IMR-90 (cell line): ENCODE measurements around the gene LLPH. TPM values are rescaled to one million over a fixed set of nuclear protein-coding genes. Genes with fewer than 3 reads are reported as not detected.

ENCODE experiments used
- ATAC-seq: fragments of 200-7000 bp; cut with Tn5 transposase; 2 replicates; pipeline ENCODE4 v1.9.1; 2020; ENCODE audit warnings: low read depth, mild to moderate bottlenecking, moderate library complexity
- BruUV-seq: library from RNA; stranded (reverse); fragments of 400-500 nt; replicated peaks from 2 replicates; lab custom pipeline; 2021; lab: Mats Ljungman, UMichigan
- CTCF ChIA-PET: fragments of 300-600 bp; formaldehyde crosslinking; extraction: SDS; loops from one replicate; lab custom pipeline; 2021; ENCODE audit warnings: antibody characterized with exemption; lab: Yijun Ruan, JAX
- POLR2A ChIA-PET: fragments of 300-600 bp; sonication (Branson Sonifier 250); formaldehyde crosslinking; loops from one replicate; lab custom pipeline; 2022; ENCODE audit warnings: antibody characterized with exemption; ENCODE audit not compliant: unreplicated experiment; lab: Charles Lee
- DNase-seq: peaks from one replicate; pipeline ENCODE4 v3.0.0; 2013
- H2AFZ ChIP-seq: replicated peaks from 2 replicates; pipeline ENCODE3; 2013; ENCODE audit warnings: low read length, mild to moderate bottlenecking; ENCODE audit not compliant: poor library complexity
- H2AK5ac ChIP-seq: 2 replicates; pipeline ENCODE4 v1.6.1; 2013; ENCODE audit warnings: low read depth, low read length, inconsistent platforms
- H2AK9ac ChIP-seq: replicated peaks from 2 replicates; pipeline ENCODE3; 2013; ENCODE audit warnings: mild to moderate bottlenecking, low read depth, low read length, moderate library complexity; ENCODE audit not compliant: poor library complexity
- H2BK120ac ChIP-seq: 2 replicates; pipeline ENCODE4 v1.6.1; 2013; ENCODE audit warnings: low read depth, low read length, inconsistent platforms
- H2BK15ac ChIP-seq: 3 replicates; pipeline ENCODE4 v1.6.1; 2013; ENCODE audit warnings: low read depth, low read length, inconsistent platforms
- H2BK20ac ChIP-seq: 2 replicates; pipeline ENCODE4 v1.6.1; 2013; ENCODE audit warnings: low read depth, mild to moderate bottlenecking, inconsistent platforms, low read length, moderate library complexity
- H2BK5ac ChIP-seq: 2 replicates; pipeline ENCODE4 v1.6.1; 2013; ENCODE audit warnings: mild to moderate bottlenecking, low read depth, low read length, inconsistent platforms; ENCODE audit not compliant: poor library complexity, severe bottlenecking
- H3K14ac ChIP-seq: replicated peaks from 2 replicates; pipeline ENCODE4 v1.6.1; 2013; ENCODE audit warnings: low read depth, low read length, inconsistent platforms
- H3K18ac ChIP-seq: 2 replicates; pipeline ENCODE4 v1.6.1; 2013; ENCODE audit warnings: low read depth, low read length, control low read depth
- H3K23ac ChIP-seq: 2 replicates; pipeline ENCODE4 v1.6.1; 2013; ENCODE audit warnings: low read depth, low read length, inconsistent platforms
- H3K27ac ChIP-seq: 2 replicates; pipeline ENCODE4 v1.5.1; 2013; ENCODE audit warnings: mild to moderate bottlenecking, control low read depth, low read length; ENCODE audit not compliant: insufficient read depth
- H3K27me3 ChIP-seq: 2 replicates; pipeline ENCODE4 v1.6.1; 2013; ENCODE audit warnings: low read length; ENCODE audit not compliant: control insufficient read depth, insufficient read depth
- H3K36me3 ChIP-seq: 2 replicates; pipeline ENCODE4 v1.6.1; 2013; ENCODE audit warnings: low read length, mixed read lengths; ENCODE audit not compliant: control insufficient read depth, insufficient read depth
- H3K4ac ChIP-seq: 2 replicates; pipeline ENCODE4 v1.6.1; 2013; ENCODE audit warnings: low read depth, low read length, inconsistent platforms
- H3K4me1 ChIP-seq: 2 replicates; pipeline ENCODE4 v1.6.1; 2013; ENCODE audit warnings: low read length, mixed read lengths; ENCODE audit not compliant: control insufficient read depth, insufficient read depth
- H3K4me2 ChIP-seq: 2 replicates; pipeline ENCODE4 v1.6.1; 2013; ENCODE audit warnings: low read depth, mild to moderate bottlenecking, control low read depth, low read length, moderate library complexity
- H3K4me3 ChIP-seq: 2 replicates; pipeline ENCODE4 v1.5.1; 2013; ENCODE audit warnings: low read depth, mild to moderate bottlenecking, control low read depth, low read length, moderate library complexity; ENCODE audit not compliant: insufficient read depth
- H3K56ac ChIP-seq: 2 replicates; pipeline ENCODE4 v1.6.1; 2013; ENCODE audit warnings: low read length, inconsistent platforms; ENCODE audit not compliant: insufficient read depth; ENCODE audit errors: extremely low read depth
- H3K79me1 ChIP-seq, 2 experiments: 2 replicates each; pipeline ENCODE4 v1.6.1; 2013; ENCODE audit warnings: low read length in 2 of 2, inconsistent platforms in 1 of 2, low read depth in 1 of 2
- H3K9ac ChIP-seq: 2 replicates; pipeline ENCODE4 v1.6.1; 2013; ENCODE audit warnings: low read depth, low read length, control low read depth
- H3K9me1 ChIP-seq: 2 replicates; pipeline ENCODE4 v1.6.1; 2013; ENCODE audit warnings: low read length, inconsistent platforms; ENCODE audit not compliant: insufficient read depth
- H3K9me3 ChIP-seq: 2 replicates; pipeline ENCODE4 v1.6.1; 2013; ENCODE audit warnings: low read length; ENCODE audit not compliant: control insufficient read depth, insufficient read depth
- H4K20me1 ChIP-seq: 2 replicates; pipeline ENCODE4 v1.6.1; 2013; ENCODE audit warnings: low read length, inconsistent platforms; ENCODE audit not compliant: insufficient read depth
- H4K5ac ChIP-seq: 2 replicates; pipeline ENCODE4 v1.6.1; 2013; ENCODE audit warnings: mild to moderate bottlenecking, low read depth, low read length, control low read depth
- H4K8ac ChIP-seq, 2 experiments: 2 replicates each; pipeline ENCODE4 v1.6.1; 2013; ENCODE audit warnings: low read depth in 2 of 2, low read length in 2 of 2, control low read depth in 1 of 2, inconsistent platforms in 1 of 2
- H4K91ac ChIP-seq: 2 replicates; pipeline ENCODE4 v1.6.1; 2013; ENCODE audit warnings: low read depth, low read length, inconsistent platforms; ENCODE audit not compliant: insufficient read depth
- FOS ChIP-seq: fragments of 150-350 bp; IDR thresholded peaks from 2 replicates; pipeline ENCODE4 v1.6.1; 2016; ENCODE audit warnings: low read depth, low read length
- NFE2L2 ChIP-seq: fragments of 150-350 bp; IDR thresholded peaks from 2 replicates; pipeline ENCODE4 v1.6.1; 2016; ENCODE audit warnings: low read depth, mild to moderate bottlenecking, low read length
- SMC3 ChIP-seq: fragments of 150-350 bp; IDR thresholded peaks from 2 replicates; pipeline ENCODE4 v1.6.1; 2016; ENCODE audit warnings: low read depth, mild to moderate bottlenecking, antibody characterized with exemption, low read length, moderate library complexity
- WGBS, 2 experiments: methylation state at CpG; one replicate each; pipeline versions ENCODE4 v1.1.5 to v1.1.7; 2013; ENCODE audit warnings: missing lambda C conversion rate in 2 of 2; ENCODE audit not compliant: insufficient read length in 1 of 2; ENCODE audit errors: extremely low coverage in 2 of 2; 5-methylcytosine and 5-hydroxymethylcytosine counted together
- dilution Hi-C: fragments of 300-500 bp; cut with HindIII; formaldehyde crosslinking; loops from one replicate; pipeline ENCODE4 v1.14.3; 2018; ENCODE audit warnings: low sequenced_read_pairs; ENCODE audit not compliant: unreplicated experiment
- in situ Hi-C: fragments of 300-500 bp; cut with MboI; formaldehyde crosslinking; loops from 3 replicates; pipeline ENCODE4 v1.14.3; 2019; ENCODE audit warnings: low sequenced_read_pairs, inconsistent platforms, mixed read lengths
- intact Hi-C: fragments of 100-400 bp; cut with micrococcal nuclease; formaldehyde crosslinking; loops from 2 replicates; pipeline ENCODE4 v1.10.0; 2022
- polyA plus RNA-seq, 3 experiments: library from polyadenylated mRNA; depleted of rRNA; stranded (reverse); fragments of >200 nt; gene quantifications; 2 replicates each; pipeline ENCODE4 v1.2.3, GENCODE V29; 2012; ENCODE audit warnings: low replicate concordance in 1 of 3
- total RNA-seq: library from RNA; depleted of rRNA; stranded (reverse); fragments of >200 nt; gene quantifications from 2 replicates; pipeline ENCODE4 v1.2.3, GENCODE V29; 2012
- TF ChIP-seq, protein P1 (sequence below): conservative IDR thresholded peaks from 2 replicates; pipeline ENCODE4 v1.5.1; 2012; ENCODE audit warnings: mild to moderate bottlenecking, low read depth, low read length, improper control_type of control experiment

Gene LLPH
- total and polyA plus RNA-seq, 2 of the 4 experiments (the other 2 are of a cell fraction) = 2.7 to 17.0 TPM

DNA sequence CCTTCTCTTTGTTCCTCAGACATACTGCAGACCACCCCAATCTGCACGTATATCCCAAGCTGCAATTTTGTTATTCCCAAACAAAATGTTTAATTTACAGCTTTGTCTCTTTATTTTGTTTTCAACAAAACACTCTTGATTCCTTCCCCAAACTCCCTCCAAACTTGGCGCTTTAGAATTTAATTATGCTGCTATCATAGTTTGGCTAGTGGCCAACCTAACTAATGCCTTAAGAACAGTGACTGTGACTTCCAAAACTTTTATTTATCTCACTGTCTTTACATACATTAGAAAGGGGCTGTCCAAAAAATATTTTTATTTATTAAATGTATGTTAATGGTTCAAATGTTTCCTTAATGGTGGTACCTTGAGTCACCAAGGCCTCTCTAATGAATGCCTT, 32.2 kb upstream of the LLPH start:
- no peak overlapping the region for H2BK15ac ChIP-seq
- no peak overlapping the region for H2AFZ ChIP-seq
- peaks cover 3% of the 10 kb centered on the region; the same call in 1 of the 2 replicates for H4K20me1 ChIP-seq
- DNase-seq (no peak), ATAC-seq (no peak)
- no peak overlapping the region for H2AK5ac ChIP-seq
- H2BK5ac ChIP-seq = no peak overlapping the region
- no TSS peak for BruUV-seq
- no peak overlapping the region for H4K8ac ChIP-seq
- no peak overlapping the region for H3K4ac ChIP-seq
- TF ChIP-seq NFE2L2 = no peak
- TF ChIP-seq SMC3 = no peak
- TF ChIP-seq, protein P1, sequence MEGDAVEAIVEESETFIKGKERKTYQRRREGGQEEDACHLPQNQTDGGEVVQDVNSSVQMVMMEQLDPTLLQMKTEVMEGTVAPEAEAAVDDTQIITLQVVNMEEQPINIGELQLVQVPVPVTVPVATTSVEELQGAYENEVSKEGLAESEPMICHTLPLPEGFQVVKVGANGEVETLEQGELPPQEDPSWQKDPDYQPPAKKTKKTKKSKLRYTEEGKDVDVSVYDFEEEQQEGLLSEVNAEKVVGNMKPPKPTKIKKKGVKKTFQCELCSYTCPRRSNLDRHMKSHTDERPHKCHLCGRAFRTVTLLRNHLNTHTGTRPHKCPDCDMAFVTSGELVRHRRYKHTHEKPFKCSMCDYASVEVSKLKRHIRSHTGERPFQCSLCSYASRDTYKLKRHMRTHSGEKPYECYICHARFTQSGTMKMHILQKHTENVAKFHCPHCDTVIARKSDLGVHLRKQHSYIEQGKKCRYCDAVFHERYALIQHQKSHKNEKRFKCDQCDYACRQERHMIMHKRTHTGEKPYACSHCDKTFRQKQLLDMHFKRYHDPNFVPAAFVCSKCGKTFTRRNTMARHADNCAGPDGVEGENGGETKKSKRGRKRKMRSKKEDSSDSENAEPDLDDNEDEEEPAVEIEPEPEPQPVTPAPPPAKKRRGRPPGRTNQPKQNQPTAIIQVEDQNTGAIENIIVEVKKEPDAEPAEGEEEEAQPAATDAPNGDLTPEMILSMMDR = no peak
- TF ChIP-seq FOS = no peak
- H3K27me3 ChIP-seq = no peaks in the 10 kb centered on the region
- H3K4me1 ChIP-seq = no peaks in the 10 kb centered on the region; the same call in 1 of the 2 replicates
- no peak overlapping the region for H2AK9ac ChIP-seq
- no peak overlapping the region for H3K23ac ChIP-seq
- H3K4me2 ChIP-seq = no peak overlapping the region
- no peak overlapping the region for H3K27ac ChIP-seq
- POLR2A ChIA-PET = no interaction called here
- intact Hi-C loops = no loop called here
- H3K79me1 ChIP-seq = peaks cover 38 to 53% of the 10 kb centered on the region in 2 experiments
- H3K18ac ChIP-seq = no peak overlapping the region
- H3K9me1 ChIP-seq = no peaks in the 10 kb centered on the region
- H4K91ac ChIP-seq = no peak overlapping the region
- H3K9me3 ChIP-seq = peaks cover 2% of the 10 kb centered on the region; the same call in 1 of the 2 replicates
- in situ Hi-C loops = loop anchor here (25.0 kb wide), 1 partner anchor 250 kb away; no protein-coding TSS in a partner anchor
- H2BK120ac ChIP-seq = no peak overlapping the region
- no peak overlapping the region for H3K14ac ChIP-seq
- H3K56ac ChIP-seq = no peak overlapping the region
- H3K4me3 ChIP-seq = no peak overlapping the region
- no peak overlapping the region for H2BK20ac ChIP-seq
- no peak overlapping the region for H3K9ac ChIP-seq
- no CpG with 5 or more reads among the region's 2 CpGs for WGBS, 2 experiments
- H4K5ac ChIP-seq = no peak overlapping the region
- CTCF ChIA-PET = interaction anchor here (1.8 kb wide), 1 partner anchor 17 kb away, joined by 4 read pairs; no protein-coding TSS in a partner anchor
- H3K36me3 ChIP-seq = peaks cover 3% of the 10 kb centered on the region
- dilution Hi-C loops = no loop called here
